Left ventricle myocardium inferior (tissue), 1 donor: ENCODE measurements around the gene SLC37A4. TPM values are rescaled to one million over a fixed set of nuclear protein-coding genes. Genes with fewer than 3 reads are reported as not detected.

Experiments used
- DNase-seq: peaks from one replicate; pipeline ENCODE4 v3.0.0-alpha.2; 2020
- H3K27ac ChIP-seq: fragments of 200-600 bp; replicated peaks from 2 replicates; pipeline ENCODE4 v1.8.0; 2021
- H3K27me3 ChIP-seq: fragments of 200-600 bp; 2 replicates; pipeline ENCODE4 v1.8.0; 2021; ENCODE audit warnings: low read depth
- H3K36me3 ChIP-seq: fragments of 200-600 bp; 2 replicates; pipeline ENCODE4 v1.8.0; 2021
- H3K4me1 ChIP-seq: fragments of 200-600 bp; 2 replicates; pipeline ENCODE4 v1.8.0; 2021
- H3K4me3 ChIP-seq: fragments of 200-600 bp; 2 replicates; pipeline ENCODE4 v1.8.0; 2021; ENCODE audit warnings: mild to moderate bottlenecking, moderate library complexity
- H3K9me3 ChIP-seq: fragments of 200-600 bp; replicated peaks from 2 replicates; pipeline ENCODE4 v1.8.0; 2021
- CTCF ChIP-seq: fragments of 200-600 bp; IDR thresholded peaks from 2 replicates; pipeline ENCODE4 v1.8.0; 2021; ENCODE audit warnings: antibody characterized with exemption, mild to moderate bottlenecking, borderline replicate concordance
- intact Hi-C: fragments of 100-400 bp; cut with micrococcal nuclease; formaldehyde crosslinking; loops from one replicate; pipeline ENCODE4 v1.11.0; 2022
- total RNA-seq: library from RNA; stranded (reverse); fragmentation: NEBNext Ultra II Directional; extraction: Animal tissue kit (Norgen Biotek cat#: 25700); gene quantifications from one replicate; pipeline ENCODE4 v1.2.1, GENCODE V29; 2021
- donor health status: DM: no; HTN: yes; CAD: no; lungs with severe emphysema.

The SLC37A4 gene
- total RNA-seq, 1 donor from 2014 or later, result 5.4 TPM

- H3K36me3 ChIP-seq, result peaks cover 59% of the 10 kb centered on the region
- peaks cover 48% of the 10 kb centered on the region for H3K4me1 ChIP-seq
- no peak overlapping the region for H3K4me3 ChIP-seq
- TF ChIP-seq CTCF, result no peak
- DNase-seq, result no peak
- peak overlapping the region; percentile 59 for H3K27ac ChIP-seq
- H3K9me3 ChIP-seq, result no peaks in the 10 kb centered on the region
- intact Hi-C loops, result no loop called here
- no peaks in the 10 kb centered on the region for H3K27me3 ChIP-seq
These were observed 5.1 kb downstream of the SLC37A4 start for GRCh38 chr11:119025541-119025940.

- Histone ChIP-seq H3K27me3 (no peaks in the 10 kb centered on the region), H3K4me3 (peak overlapping the region; percentile 8), H3K36me3 (peaks cover 59% of the 10 kb centered on the region), H3K9me3 (no peaks in the 10 kb centered on the region), H3K4me1 (peaks cover 48% of the 10 kb centered on the region), H3K27ac (peak overlapping the region; percentile 59)
- intact Hi-C loops, result no loop called here
- no peak for TF ChIP-seq CTCF
- DNase-seq, result no peak
These were observed 5.6 kb downstream of the SLC37A4 start for GRCh38 chr11:119025099-119025473.

DNA sequence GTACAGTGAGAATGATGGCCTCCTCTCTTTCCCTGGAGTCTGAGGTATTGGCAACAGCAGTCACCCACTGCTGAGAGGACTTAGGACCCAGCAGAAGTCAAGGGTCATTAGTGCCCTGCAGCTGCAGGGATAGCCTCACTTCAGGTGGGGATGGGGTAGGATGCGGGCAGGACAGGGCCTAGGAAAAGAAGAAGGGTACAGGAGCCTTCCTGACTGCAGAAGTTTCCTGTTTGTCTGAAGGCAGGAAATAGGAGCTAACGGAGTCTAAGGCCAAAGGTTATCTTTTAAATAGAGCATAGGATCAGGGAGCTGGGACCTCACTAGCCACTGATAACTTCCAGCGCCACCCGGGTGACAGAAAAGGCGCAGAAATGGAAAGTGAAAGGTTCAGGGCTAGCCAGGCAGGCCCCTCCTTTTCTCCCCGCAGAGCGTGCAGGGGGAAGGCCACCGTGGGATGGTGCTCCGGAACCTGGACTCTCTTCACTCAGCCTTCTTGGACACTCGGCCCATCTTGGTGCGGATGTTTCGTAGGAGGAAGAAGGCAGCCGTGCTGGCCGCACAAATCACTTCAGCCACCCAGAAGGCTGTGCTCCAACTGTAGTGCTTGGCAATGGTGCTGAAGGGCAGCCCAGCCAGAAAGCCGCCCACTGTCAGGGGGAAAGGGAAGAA lies 6.1 kb downstream of the SLC37A4 start:
- peak overlapping the region; percentile 59 for H3K27ac ChIP-seq
- DNase-seq, result no peak
- no peaks in the 10 kb centered on the region for H3K9me3 ChIP-seq
- TF ChIP-seq CTCF, result no peak
- H3K4me3 ChIP-seq, result peak overlapping the region; percentile 8
- no peaks in the 10 kb centered on the region for H3K27me3 ChIP-seq
- intact Hi-C loops, result no loop called here
- peaks cover 48% of the 10 kb centered on the region for H3K4me1 ChIP-seq
- peaks cover 59% of the 10 kb centered on the region for H3K36me3 ChIP-seq

GRCh38 chr11:119023741-119024140 lies 6.9 kb downstream of the SLC37A4 start:
- no peak for DNase-seq
- Histone ChIP-seq H3K9me3 (no peaks in the 10 kb centered on the region), H3K27ac (no peak overlapping the region), H3K4me1 (peaks cover 48% of the 10 kb centered on the region), H3K36me3 (peaks cover 59% of the 10 kb centered on the region), H3K4me3 (no peak overlapping the region), H3K27me3 (no peaks in the 10 kb centered on the region)
- intact Hi-C loops, result no loop called here
- no peak for TF ChIP-seq CTCF

DNA sequence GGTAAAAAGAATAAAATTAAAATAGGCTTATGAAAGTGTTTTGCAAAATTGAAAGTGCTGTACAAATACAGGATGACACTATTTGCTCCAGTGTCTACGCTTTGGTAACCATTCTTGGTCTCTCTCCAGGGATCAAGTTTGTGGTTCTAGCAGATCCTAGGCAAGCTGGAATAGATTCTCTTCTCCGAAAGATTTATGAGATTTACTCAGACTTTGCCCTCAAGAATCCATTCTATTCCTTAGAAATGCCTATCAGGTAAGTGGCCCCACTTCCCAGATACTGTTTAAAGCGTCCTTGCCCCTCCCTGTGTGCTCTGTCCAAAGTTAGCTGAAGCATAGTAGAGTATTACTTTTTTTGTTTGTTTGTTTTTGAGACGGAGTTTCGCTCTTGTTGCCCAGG lies 9.0 kb downstream of the SLC37A4 start:
- peaks cover 62% of the 10 kb centered on the region for H3K4me1 ChIP-seq
- no peak for DNase-seq
- H3K4me3 ChIP-seq, result no peak overlapping the region
- peaks cover 52% of the 10 kb centered on the region for H3K36me3 ChIP-seq
- H3K9me3 ChIP-seq, result no peaks in the 10 kb centered on the region
- TF ChIP-seq CTCF, result no peak
- intact Hi-C loops, result no loop called here
- H3K27ac ChIP-seq, result no peak overlapping the region
- no peaks in the 10 kb centered on the region for H3K27me3 ChIP-seq
